GM12878 (cell line): ENCODE data around the gene KIF26A. TPM values are rescaled to one million over a fixed set of nuclear protein-coding genes. Genes with fewer than 3 reads are reported as not detected.

ENCODE experiments used
- ATAC-seq: fragments of 200-7000 bp; cut with Tn5 transposase; 3 replicates; pipeline ENCODE4 v1.9.1; 2020; ENCODE audit warnings: mild to moderate bottlenecking, moderate library complexity
- BruUV-seq: library from RNA; stranded (reverse); fragments of 400-500 nt; replicated peaks from 2 replicates; lab custom pipeline; 2021; lab: Mats Ljungman, UMichigan
- CTCF ChIA-PET: fragments of 300-600 bp; sonication (Branson Sonifier 250); formaldehyde crosslinking; extraction: SDS; loops from one replicate; lab custom pipeline; 2021; ENCODE audit warnings: inconsistent platforms; lab: Yijun Ruan, JAX
- POLR2A ChIA-PET: fragments of 350-600 bp; formaldehyde crosslinking; extraction: SDS; loops from one replicate; lab custom pipeline; 2021; ENCODE audit warnings: inconsistent platforms; lab: Charles Lee
- RAD21 ChIA-PET: fragments of 300-600 bp; sonication (Branson Sonifier 250); formaldehyde crosslinking; loops from one replicate; lab custom pipeline; 2023; ENCODE audit warnings: antibody characterized with exemption; ENCODE audit not compliant: unreplicated experiment; lab: Charles Lee
- SMC1A ChIA-PET: fragments of 300-600 bp; sonication (Branson Sonifier 250); formaldehyde crosslinking; loops from one replicate; lab custom pipeline; 2023; ENCODE audit not compliant: unreplicated experiment, uncharacterized antibody; lab: Charles Lee
- DNase-seq: peaks from one replicate; pipeline ENCODE4 v3.0.0-alpha.2; 2011; ENCODE audit warnings: low read depth, low spot score
- FAIRE-seq: peaks from 3 replicates; lab custom pipeline; 2011; peaks lifted over from hg19 to GRCh38; lab: Jason Lieb, UNC
- H2AFZ ChIP-seq: 2 replicates; pipeline ENCODE4 v1.6.0; 2011; ENCODE audit warnings: low read depth, low read length, control low read depth; ENCODE audit not compliant: control insufficient read depth
- H3K27ac ChIP-seq: 2 replicates; pipeline ENCODE4 v1.5.1; 2011; ENCODE audit warnings: control low read depth; ENCODE audit not compliant: control insufficient read depth, insufficient read depth
- H3K27me3 ChIP-seq, 2 experiments: replicated peaks in 1 of 2; 2 replicates each; pipeline versions ENCODE4 v1.6.0 to v1.6.1; 2011; ENCODE audit warnings: low read length in 1 of 2; ENCODE audit not compliant: control insufficient read depth in 2 of 2, insufficient read depth in 2 of 2
- H3K36me3 ChIP-seq, 2 experiments: 2 replicates each; pipeline ENCODE4 v1.5.1; 2011; ENCODE audit warnings: low read length in 1 of 2; ENCODE audit not compliant: control insufficient read depth in 2 of 2, insufficient read depth in 2 of 2
- H3K4me1 ChIP-seq: 2 replicates; pipeline ENCODE4 v1.6.1; 2011; ENCODE audit warnings: mild to moderate bottlenecking, low read length, moderate library complexity, mixed read lengths; ENCODE audit not compliant: control insufficient read depth, insufficient read depth
- H3K4me2 ChIP-seq: 2 replicates; pipeline ENCODE4 v1.6.0; 2011; ENCODE audit warnings: control low read depth; ENCODE audit not compliant: control insufficient read depth, insufficient read depth
- H3K4me3 ChIP-seq: fragments of 200-600 bp; sonication (generic); 2 replicates; pipeline ENCODE4 v1.5.1; 2016
- H3K79me2 ChIP-seq: 2 replicates; pipeline ENCODE4 v1.6.0; 2011; ENCODE audit warnings: low read length; ENCODE audit not compliant: control insufficient read depth, insufficient read depth
- H3K9ac ChIP-seq: 2 replicates; pipeline ENCODE4 v1.8.0; 2011; ENCODE audit warnings: low read length, control low read depth, mixed read lengths; ENCODE audit not compliant: control insufficient read depth, insufficient read depth
- H3K9me3 ChIP-seq: replicated peaks from 3 replicates; pipeline ENCODE4 v1.5.1; 2011; ENCODE audit warnings: mild to moderate bottlenecking, low read length; ENCODE audit not compliant: control insufficient read depth, insufficient read depth
- H4K20me1 ChIP-seq: 2 replicates; pipeline ENCODE4 v1.6.0; 2011; ENCODE audit not compliant: control insufficient read depth, insufficient read depth
- BRCA1 ChIP-seq: IDR thresholded peaks from 2 replicates; pipeline ENCODE4 v1.6.1; 2011; ENCODE audit warnings: low read depth, low read length, improper control_type of control experiment
- CBX3 ChIP-seq: fragments of 200-600 bp; sonication (generic); IDR thresholded peaks from 2 replicates; pipeline ENCODE4 v1.6.1; 2016; ENCODE audit warnings: low read depth, borderline replicate concordance
- CHD2 ChIP-seq: IDR thresholded peaks from 2 replicates; pipeline ENCODE4 v1.6.1; 2011; ENCODE audit warnings: low read depth, low read length, improper control_type of control experiment, borderline replicate concordance
- EED ChIP-seq: sonication (generic); IDR thresholded peaks from 2 replicates; pipeline ENCODE4 v1.6.1; 2016; ENCODE audit warnings: antibody characterized with exemption, low read depth
- FOXK2 ChIP-seq: fragments of 450-650 bp; IDR thresholded peaks from 2 replicates; pipeline ENCODE4 v1.6.1; 2017; ENCODE audit warnings: mild to moderate bottlenecking, moderate library complexity
- GABPA ChIP-seq: IDR thresholded peaks from 2 replicates; pipeline ENCODE4 v1.6.1; 2014; ENCODE audit warnings: antibody characterized with exemption, low read depth, mild to moderate bottlenecking, inconsistent platforms
- JUND ChIP-seq: IDR thresholded peaks from 2 replicates; pipeline ENCODE4 v1.6.1; 2012; ENCODE audit warnings: low read depth, mild to moderate bottlenecking, low read length, improper control_type of control experiment, moderate library complexity
- KDM1A ChIP-seq: fragments of 200-600 bp; sonication (generic); IDR thresholded peaks from 2 replicates; pipeline ENCODE4 v1.6.1; 2016; ENCODE audit warnings: borderline replicate concordance
- MYB ChIP-seq: fragments of 150-350 bp; IDR thresholded peaks from 2 replicates; pipeline ENCODE4 v1.6.1; 2014; ENCODE audit warnings: mild to moderate bottlenecking, low read depth, low read length, borderline replicate concordance
- NBN ChIP-seq: fragments of 450-650 bp; IDR thresholded peaks from 2 replicates; pipeline ENCODE4 v1.6.1; 2016
- RELA ChIP-seq: fragments of 450-650 bp; IDR thresholded peaks from 2 replicates; pipeline ENCODE4 v1.8.0; 2014; ENCODE audit warnings: borderline replicate concordance; ENCODE audit not compliant: partially characterized antibody
- TAF1 ChIP-seq: IDR thresholded peaks from 2 replicates; pipeline ENCODE4 v1.6.1; 2011; ENCODE audit warnings: mild to moderate bottlenecking, low read depth, low read length, borderline replicate concordance
- WGBS: methylation state at CpG from one replicate; pipeline ENCODE4 v1.1.6; 2016; ENCODE audit warnings: low lambda C conversion rate; ENCODE audit not compliant: insufficient replicate concordance, insufficient coverage; ENCODE audit errors: missing lambda C conversion rate; 5-methylcytosine and 5-hydroxymethylcytosine counted together
- in situ Hi-C: fragments of 300-500 bp; cut with MboI; formaldehyde crosslinking; loops from 9 replicates; pipeline ENCODE4 v1.14.3; 2018; ENCODE audit warnings: mixed read lengths
- intact Hi-C: fragments of 100-400 bp; cut with micrococcal nuclease; formaldehyde crosslinking; loops from one replicate; pipeline ENCODE4 v1.14.2; 2022; ENCODE audit not compliant: unreplicated experiment
- polyA plus RNA-seq, 11 experiments: library from polyadenylated mRNA; depleted of rRNA in 4 of 11; unstranded in 6 of 11; stranded (reverse) in 5 of 11; fragments of >200 nt; fragmentation: Nextera tagmentation in 4 of 11; fragmentation: Illumina TruSeq in 1 of 11; extraction: Ambion mirVana in 4 of 11; extraction: Trizol in 1 of 11; gene quantifications; 1 replicate in 1 of 11; 2 replicates in 10 of 11; pipeline versions ENCODE4 v1.2.1 to v1.2.3, GENCODE V29; 2011 to 2016; ENCODE audit warnings: inconsistent platforms in 2 of 11, missing spikeins in 2 of 11, low read depth in 1 of 11
- total RNA-seq, 4 experiments: library from RNA; depleted of rRNA in 3 of 4; stranded (reverse); fragments of >200 nt in 3 of 4; fragmentation: Illumina TruSeq in 1 of 4; extraction: Trizol in 1 of 4; gene quantifications; 2 replicates each; pipeline versions ENCODE4 v1.2.1 to v1.2.3, GENCODE V29; 2013 to 2021
- TF ChIP-seq, protein P1 (sequence below): fragments of 450-650 bp; IDR thresholded peaks from 2 replicates; pipeline ENCODE4 v1.6.1; 2018; ENCODE audit warnings: mild to moderate bottlenecking, low read depth, moderate library complexity; ENCODE audit not compliant: partially characterized antibody
- TF ChIP-seq, protein P2 (sequence below): fragments of 450-650 bp; IDR thresholded peaks from 2 replicates; pipeline ENCODE4 v1.6.1; 2017; ENCODE audit warnings: mild to moderate bottlenecking, low read depth, inconsistent platforms; ENCODE audit not compliant: poor library complexity, severe bottlenecking

The KIF26A gene
- total and polyA plus RNA-seq, 10 of the 15 experiments (the other 5 are each of a cell fraction or from before 2014, with no cell fraction given), result 0.05 TPM; not detected in 9

DNA sequence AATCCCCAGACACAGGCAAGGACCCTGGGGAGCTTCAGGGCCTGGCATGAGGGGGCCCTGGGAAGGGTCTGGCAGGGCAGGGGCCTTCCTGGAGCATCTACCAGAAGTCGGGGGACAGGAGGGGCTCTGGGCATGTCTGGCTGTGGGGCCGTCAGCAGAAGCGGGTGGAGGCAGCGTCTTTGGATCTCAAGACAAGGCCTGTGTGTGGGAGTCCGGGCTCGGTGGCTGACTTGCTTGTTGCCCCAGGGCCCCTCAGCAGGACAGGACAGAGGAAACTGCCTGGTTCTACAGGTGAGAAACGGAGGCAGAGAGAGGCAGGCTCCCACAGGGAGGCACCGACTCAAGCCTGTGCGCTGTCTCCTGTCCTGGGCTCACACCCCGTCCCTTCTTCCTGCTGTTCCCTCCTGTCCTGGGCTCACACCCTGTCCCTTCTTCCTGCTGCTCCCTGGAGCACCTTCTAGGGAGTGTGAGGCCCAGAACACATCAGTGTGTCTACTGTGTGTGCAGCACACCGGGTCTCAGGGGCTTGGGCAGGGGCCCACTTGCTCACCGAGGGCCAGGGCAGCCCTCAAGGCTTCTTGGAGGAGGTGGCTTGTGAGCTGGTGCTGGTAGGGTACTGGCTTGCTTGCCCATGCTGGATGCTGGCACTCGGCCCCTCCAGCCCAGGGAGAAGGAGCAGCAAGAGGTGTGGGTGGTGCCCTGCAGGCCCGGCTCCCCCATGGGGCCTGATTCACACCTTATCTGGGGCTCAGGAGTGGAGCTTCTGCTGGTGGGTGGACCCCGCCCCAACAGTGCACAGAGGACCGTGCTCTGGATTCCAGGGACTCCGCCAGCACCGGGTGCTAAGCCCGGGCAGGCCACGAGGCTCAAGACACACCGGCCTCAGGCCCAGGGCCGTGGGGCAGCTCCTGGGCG is 38.0 kb upstream of the KIF26A start (continued):
- TF ChIP-seq, protein P1, sequence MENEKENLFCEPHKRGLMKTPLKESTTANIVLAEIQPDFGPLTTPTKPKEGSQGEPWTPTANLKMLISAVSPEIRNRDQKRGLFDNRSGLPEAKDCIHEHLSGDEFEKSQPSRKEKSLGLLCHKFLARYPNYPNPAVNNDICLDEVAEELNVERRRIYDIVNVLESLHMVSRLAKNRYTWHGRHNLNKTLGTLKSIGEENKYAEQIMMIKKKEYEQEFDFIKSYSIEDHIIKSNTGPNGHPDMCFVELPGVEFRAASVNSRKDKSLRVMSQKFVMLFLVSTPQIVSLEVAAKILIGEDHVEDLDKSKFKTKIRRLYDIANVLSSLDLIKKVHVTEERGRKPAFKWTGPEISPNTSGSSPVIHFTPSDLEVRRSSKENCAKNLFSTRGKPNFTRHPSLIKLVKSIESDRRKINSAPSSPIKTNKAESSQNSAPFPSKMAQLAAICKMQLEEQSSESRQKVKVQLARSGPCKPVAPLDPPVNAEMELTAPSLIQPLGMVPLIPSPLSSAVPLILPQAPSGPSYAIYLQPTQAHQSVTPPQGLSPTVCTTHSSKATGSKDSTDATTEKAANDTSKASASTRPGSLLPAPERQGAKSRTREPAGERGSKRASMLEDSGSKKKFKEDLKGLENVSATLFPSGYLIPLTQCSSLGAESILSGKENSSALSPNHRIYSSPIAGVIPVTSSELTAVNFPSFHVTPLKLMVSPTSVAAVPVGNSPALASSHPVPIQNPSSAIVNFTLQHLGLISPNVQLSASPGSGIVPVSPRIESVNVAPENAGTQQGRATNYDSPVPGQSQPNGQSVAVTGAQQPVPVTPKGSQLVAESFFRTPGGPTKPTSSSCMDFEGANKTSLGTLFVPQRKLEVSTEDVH, result no peak
- TF ChIP-seq JUND, result no peak

DNA sequence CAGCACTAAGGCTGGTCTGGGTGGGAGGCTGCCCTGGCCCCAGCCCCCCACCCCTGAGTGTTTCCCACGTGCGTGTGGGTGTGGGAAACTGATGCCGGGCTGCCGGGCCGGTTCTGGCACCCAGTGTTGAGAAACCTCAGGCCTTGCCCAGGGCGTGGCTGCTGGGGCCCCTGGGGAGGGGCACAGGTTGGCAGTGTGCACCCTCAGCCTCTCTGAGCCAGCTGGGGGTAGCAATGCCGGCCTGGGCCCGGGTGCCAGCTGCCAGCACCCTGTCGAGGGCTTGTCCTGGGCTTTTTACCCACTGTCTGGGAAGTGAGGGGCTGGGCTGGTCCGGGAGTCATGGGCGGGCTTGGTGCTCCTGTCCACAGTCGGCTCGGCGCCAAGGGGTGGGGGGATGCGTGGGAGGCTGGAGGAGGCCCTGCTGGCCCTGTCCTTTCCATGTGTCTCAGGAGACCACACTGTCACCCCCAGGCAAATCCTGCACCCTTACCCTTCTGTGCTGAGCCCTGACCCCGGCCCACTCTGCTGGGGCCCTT is 37.2 kb upstream of the KIF26A start:
- Histone ChIP-seq H3K36me3 (no peaks in the 10 kb centered on the region), H3K4me1 (no peaks in the 10 kb centered on the region), H3K27me3 (0 out of 4 replicates have a peak, but pooled peaks cover 0 to 1% of the 10 kb centered on the region in 2 experiments), H2AFZ (no peak overlapping the region), H3K4me2 (no peak overlapping the region), H3K79me2 (no peaks in the 10 kb centered on the region), H3K27ac (no peak overlapping the region), H4K20me1 (no peaks in the 10 kb centered on the region), H3K9ac (no peak overlapping the region), H3K9me3 (no peaks in the 10 kb centered on the region), H3K4me3 (no peak overlapping the region)
- in situ Hi-C loops (no loop called here), intact Hi-C loops (no loop called here)
- no peak for TF ChIP-seq GABPA
- TF ChIP-seq FOXK2, result no peak
- no peak for TF ChIP-seq KDM1A
- no peak for TF ChIP-seq EED
- TF ChIP-seq, protein P2, sequence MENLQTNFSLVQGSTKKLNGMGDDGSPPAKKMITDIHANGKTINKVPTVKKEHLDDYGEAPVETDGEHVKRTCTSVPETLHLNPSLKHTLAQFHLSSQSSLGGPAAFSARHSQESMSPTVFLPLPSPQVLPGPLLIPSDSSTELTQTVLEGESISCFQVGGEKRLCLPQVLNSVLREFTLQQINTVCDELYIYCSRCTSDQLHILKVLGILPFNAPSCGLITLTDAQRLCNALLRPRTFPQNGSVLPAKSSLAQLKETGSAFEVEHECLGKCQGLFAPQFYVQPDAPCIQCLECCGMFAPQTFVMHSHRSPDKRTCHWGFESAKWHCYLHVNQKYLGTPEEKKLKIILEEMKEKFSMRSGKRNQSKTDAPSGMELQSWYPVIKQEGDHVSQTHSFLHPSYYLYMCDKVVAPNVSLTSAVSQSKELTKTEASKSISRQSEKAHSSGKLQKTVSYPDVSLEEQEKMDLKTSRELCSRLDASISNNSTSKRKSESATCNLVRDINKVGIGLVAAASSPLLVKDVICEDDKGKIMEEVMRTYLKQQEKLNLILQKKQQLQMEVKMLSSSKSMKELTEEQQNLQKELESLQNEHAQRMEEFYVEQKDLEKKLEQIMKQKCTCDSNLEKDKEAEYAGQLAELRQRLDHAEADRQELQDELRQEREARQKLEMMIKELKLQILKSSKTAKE, result no peak
- TF ChIP-seq BRCA1, result no peak
- no peak for TF ChIP-seq MYB
- TF ChIP-seq TAF1, result no peak
- no peak for TF ChIP-seq RELA
- no peak for TF ChIP-seq NBN
- TF ChIP-seq CBX3, result no peak
- no peak for TF ChIP-seq CHD2
- FAIRE-seq, result no peak
- no peak for ATAC-seq
- DNase-seq, result no peak
- ChIA-PET CTCF (no interaction called here), SMC1A (no interaction called here), RAD21 (no interaction called here), POLR2A (no interaction called here)
- no TSS peak for BruUV-seq
- 17% methylated on average over 15 of the region's 16 CpGs for WGBS
